GM10847 (cell line): ENCODE data around the gene BTBD7.

Experiments
- POLR2A ChIP-seq: IDR thresholded peaks from 2 replicates; pipeline ENCODE4 v1.6.1; 2011; ENCODE audit not compliant: insufficient read length; ENCODE audit errors: extremely low read depth

Gene BTBD7

GRCh38 chr14:93212432-93212831, 120.4 kb downstream of the BTBD7 start:
- TF ChIP-seq POLR2A, result no peak

GRCh38 chr14:93207468-93208308, 125.1 kb downstream of the BTBD7 start:
- TF ChIP-seq POLR2A, result no peak

GRCh38 chr14:93206793-93207467, 125.9 kb downstream of the BTBD7 start, which contains the start of the genes GON7 and UBR7:
Gene GON7, minus strand, starts transcription at chr14:93207065. Its CDS starts 28 bp downstream, at chr14:93207037.
Gene UBR7, plus strand, starts transcription at chr14:93207256. Its CDS starts 36 bp downstream, at chr14:93207292.
- TF ChIP-seq POLR2A, result peak; percentile 72

GRCh38 chr14:93201155-93201704, 131.6 kb downstream of the BTBD7 start:
- no peak for TF ChIP-seq POLR2A

GRCh38 chr14:93200553-93200952, 132.3 kb downstream of the BTBD7 start:
- TF ChIP-seq POLR2A, result no peak

- no peak for TF ChIP-seq POLR2A
Measured at GRCh38 chr14:93199031-93199430, 133.8 kb downstream of the BTBD7 start.

- no peak for TF ChIP-seq POLR2A
Measured at GRCh38 chr14:93195316-93195999, 137.4 kb downstream of the BTBD7 start.
